Measurements from ENCODE around the gene PCBP1. TPM values are rescaled to one million over a fixed set of nuclear protein-coding genes. Genes with fewer than 3 reads are reported as not detected.

Gene PCBP1
- total and polyA plus RNA-seq, 5 donors from 2014 or later = 131 to 330 (median 185) TPM

- peak overlapping the region; percentile 48 to 79 (median 66) for H3K4me3 Mint-ChIP-seq
- no peaks in the 10 kb centered on the region for H3K27me3 ChIP-seq (ENCODE audit: control insufficient read depth, insufficient read depth, low read length)
- H3K36me3 ChIP-seq (ENCODE audit: control insufficient read depth, insufficient read depth, low read length) = peaks cover 15% of the 10 kb centered on the region
- peaks cover 28 to 50% (median 38%) of the 10 kb centered on the region in 4 donors for H3K4me1 Mint-ChIP-seq
- no peak for DNase-seq
- H3K27ac Mint-ChIP-seq = peak overlapping the region; percentile 91 to 98 (median 97)
- no peaks in the 10 kb centered on the region for H3K9me3 Mint-ChIP-seq
- H3K4me1 ChIP-seq (ENCODE audit: control insufficient read depth, insufficient read depth, low read length, poor library complexity, severe bottlenecking) = peaks cover 31% of the 10 kb centered on the region
- peak overlapping the region; percentile 69 for H3K4me3 ChIP-seq (ENCODE audit: low read depth, low read length)
- no peaks in the 10 kb centered on the region for H3K9me3 ChIP-seq (ENCODE audit: control insufficient read depth in 2 of 2, low read length in 2 of 2)
- H3K36me3 Mint-ChIP-seq = peaks cover 27% of the 10 kb centered on the region
- H3K27me3 Mint-ChIP-seq = peaks cover 4% of the 10 kb centered on the region
- H3K27ac ChIP-seq (ENCODE audit: insufficient read depth, low read length, poor library complexity, severe bottlenecking) = peak overlapping the region; percentile 91
- no peak for ATAC-seq (ENCODE audit: low read depth in 2 of 2)
Observed at GRCh38 chr2:70068119-70068518, 19.2 kb upstream of the PCBP1 start.

GRCh38 chr2:70069049-70069448, 18.2 kb upstream of the PCBP1 start:
- H3K4me1 Mint-ChIP-seq = peaks cover 29 to 52% (median 41%) of the 10 kb centered on the region in 4 donors
- Histone ChIP-seq H3K9me3 (ENCODE audit: control insufficient read depth in 2 of 2, low read length in 2 of 2) (no peaks in the 10 kb centered on the region), H3K27ac (ENCODE audit: insufficient read depth, low read length, poor library complexity, severe bottlenecking) (peak overlapping the region; percentile 91), H3K36me3 (ENCODE audit: control insufficient read depth, insufficient read depth, low read length) (peaks cover 11% of the 10 kb centered on the region), H3K4me1 (ENCODE audit: control insufficient read depth, insufficient read depth, low read length, poor library complexity, severe bottlenecking) (peaks cover 31% of the 10 kb centered on the region), H3K4me3 (ENCODE audit: low read depth, low read length) (peak overlapping the region; percentile 69), H3K27me3 (ENCODE audit: control insufficient read depth, insufficient read depth, low read length) (no peaks in the 10 kb centered on the region)
- H3K27ac Mint-ChIP-seq = peak overlapping the region; percentile 91 to 98 (median 97)
- H3K36me3 Mint-ChIP-seq = peaks cover 24% of the 10 kb centered on the region
- DNase-seq (peak; percentile 67 to 94 (median 72)), ATAC-seq (ENCODE audit: low read depth in 2 of 2) (peak; percentile 92 to 95)
- H3K9me3 Mint-ChIP-seq = no peaks in the 10 kb centered on the region
- H3K4me3 Mint-ChIP-seq = peak overlapping the region; percentile 71 to 83 (median 76)
- peaks cover 4% of the 10 kb centered on the region for H3K27me3 Mint-ChIP-seq

- Mint-ChIP-seq H3K36me3 (peaks cover 18% of the 10 kb centered on the region), H3K27me3 (peaks cover 4% of the 10 kb centered on the region), H3K9me3 (no peaks in the 10 kb centered on the region), H3K27ac (peak overlapping the region; percentile 91 to 99 (median 98)), H3K4me1 (peaks cover 25 to 58% (median 41%) of the 10 kb centered on the region in 4 donors), H3K4me3 (peak overlapping the region; percentile 18 to 91 (median 72))
- peak; percentile 66 to 73 for ATAC-seq (ENCODE audit: low read depth in 2 of 2)
- Histone ChIP-seq H3K4me1 (ENCODE audit: control insufficient read depth, insufficient read depth, low read length, poor library complexity, severe bottlenecking) (peaks cover 31% of the 10 kb centered on the region), H3K36me3 (ENCODE audit: control insufficient read depth, insufficient read depth, low read length) (peaks cover 13% of the 10 kb centered on the region), H3K9me3 (ENCODE audit: control insufficient read depth in 2 of 2, low read length in 2 of 2) (no peaks in the 10 kb centered on the region), H3K27ac (ENCODE audit: insufficient read depth, low read length, poor library complexity, severe bottlenecking) (peak overlapping the region; percentile 91), H3K4me3 (ENCODE audit: low read depth, low read length) (peak overlapping the region; percentile 68), H3K27me3 (ENCODE audit: control insufficient read depth, insufficient read depth, low read length) (no peaks in the 10 kb centered on the region)
- DNase-seq = peak; percentile 53 to 89 (median 80)
Observed at GRCh38 chr2:70070542-70071268, 16.6 kb upstream of the PCBP1 start.

- peak overlapping the region in 1 of 4 donors; percentile 43 for H3K4me3 Mint-ChIP-seq
- H3K9me3 Mint-ChIP-seq = no peaks in the 10 kb centered on the region
- ATAC-seq (ENCODE audit: low read depth in 2 of 2) = no peak
- no peak overlapping the region for H3K4me3 ChIP-seq (ENCODE audit: low read depth, low read length)
- H3K27me3 Mint-ChIP-seq = peaks cover 4% of the 10 kb centered on the region
- H3K4me1 Mint-ChIP-seq = peaks cover 24 to 56% (median 38%) of the 10 kb centered on the region in 4 donors
- DNase-seq = no peak
- H3K27ac Mint-ChIP-seq = peak overlapping the region; percentile 76 to 89 (median 76)
- peaks cover 26% of the 10 kb centered on the region for H3K36me3 Mint-ChIP-seq
- peaks cover 22% of the 10 kb centered on the region for H3K4me1 ChIP-seq (ENCODE audit: control insufficient read depth, insufficient read depth, low read length, poor library complexity, severe bottlenecking)
- H3K27ac ChIP-seq (ENCODE audit: insufficient read depth, low read length, poor library complexity, severe bottlenecking) = no peak overlapping the region
- H3K36me3 ChIP-seq (ENCODE audit: control insufficient read depth, insufficient read depth, low read length) = peaks cover 34% of the 10 kb centered on the region
- no peaks in the 10 kb centered on the region for H3K9me3 ChIP-seq (ENCODE audit: control insufficient read depth in 2 of 2, low read length in 2 of 2)
- no peaks in the 10 kb centered on the region for H3K27me3 ChIP-seq (ENCODE audit: control insufficient read depth, insufficient read depth, low read length)
Observed at GRCh38 chr2:70073493-70073892, 13.8 kb upstream of the PCBP1 start.

GRCh38 chr2:70078384-70078783, 8.9 kb upstream of the PCBP1 start:
- Mint-ChIP-seq H3K4me1 (peaks cover 25 to 63% (median 42%) of the 10 kb centered on the region in 4 donors), H3K4me3 (peak overlapping the region in 2 of 4 donors; percentile 31 to 36)
- no peak for ATAC-seq (ENCODE audit: low read depth in 2 of 2)

GRCh38 chr2:70080610-70081200, 6.6 kb upstream of the PCBP1 start:
- peak overlapping the region in 3 of 4 donors; percentile 15 to 42 (median 39) for H3K4me3 Mint-ChIP-seq
- peaks cover 52% of the 10 kb centered on the region for H3K36me3 Mint-ChIP-seq
- no peaks in the 10 kb centered on the region for H3K27me3 Mint-ChIP-seq
- H3K27ac Mint-ChIP-seq = peak overlapping the region; percentile 52 to 91 (median 77)
- Histone ChIP-seq H3K4me3 (ENCODE audit: low read depth, low read length) (no peak overlapping the region), H3K27ac (ENCODE audit: insufficient read depth, low read length, poor library complexity, severe bottlenecking) (no peak overlapping the region), H3K27me3 (ENCODE audit: control insufficient read depth, insufficient read depth, low read length) (no peaks in the 10 kb centered on the region), H3K4me1 (ENCODE audit: control insufficient read depth, insufficient read depth, low read length, poor library complexity, severe bottlenecking) (peaks cover 51% of the 10 kb centered on the region), H3K36me3 (ENCODE audit: control insufficient read depth, insufficient read depth, low read length) (peaks cover 56% of the 10 kb centered on the region), H3K9me3 (ENCODE audit: control insufficient read depth in 2 of 2, low read length in 2 of 2) (no peaks in the 10 kb centered on the region)
- H3K9me3 Mint-ChIP-seq = no peaks in the 10 kb centered on the region
- H3K4me1 Mint-ChIP-seq = peaks cover 35 to 74% (median 59%) of the 10 kb centered on the region in 4 donors
- DNase-seq (no peak), ATAC-seq (ENCODE audit: low read depth in 2 of 2) (no peak)

More at GRCh38 chr2:70078384-70078783, 8.9 kb upstream of the PCBP1 start:
- Mint-ChIP-seq H3K27me3 (no peaks in the 10 kb centered on the region), H3K9me3 (no peaks in the 10 kb centered on the region), H3K27ac (peak overlapping the region; percentile 4 to 11 (median 6)), H3K36me3 (peaks cover 51% of the 10 kb centered on the region)
- no peaks in the 10 kb centered on the region for H3K9me3 ChIP-seq (ENCODE audit: control insufficient read depth in 2 of 2, low read length in 2 of 2)
- no peaks in the 10 kb centered on the region for H3K27me3 ChIP-seq (ENCODE audit: control insufficient read depth, insufficient read depth, low read length)
- H3K4me3 ChIP-seq (ENCODE audit: low read depth, low read length) = no peak overlapping the region
- H3K36me3 ChIP-seq (ENCODE audit: control insufficient read depth, insufficient read depth, low read length) = peaks cover 54% of the 10 kb centered on the region
- H3K4me1 ChIP-seq (ENCODE audit: control insufficient read depth, insufficient read depth, low read length, poor library complexity, severe bottlenecking) = peaks cover 28% of the 10 kb centered on the region
- DNase-seq = no peak
- H3K27ac ChIP-seq (ENCODE audit: insufficient read depth, low read length, poor library complexity, severe bottlenecking) = no peak overlapping the region

DNA sequence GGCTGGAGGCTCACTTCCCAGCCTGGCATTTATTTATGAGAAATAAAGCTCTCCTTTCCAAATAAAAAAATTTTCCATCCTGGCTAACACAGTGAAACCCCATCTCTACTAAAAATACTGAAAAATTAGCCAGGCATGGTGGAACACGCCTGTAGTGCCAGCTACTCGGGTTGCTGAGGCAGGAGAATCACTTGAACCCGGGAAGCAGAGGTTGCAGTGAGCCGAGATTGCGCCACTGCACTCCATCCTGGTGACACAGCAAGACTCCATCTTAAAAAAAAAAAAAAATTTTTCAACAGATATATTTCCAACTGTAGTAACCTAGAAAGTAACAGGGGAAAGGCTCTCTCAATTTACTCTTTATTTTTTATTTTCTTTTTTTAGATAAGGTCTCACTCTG, 6.1 kb upstream of the PCBP1 start:
- Mint-ChIP-seq H3K27ac (peak overlapping the region in 2 of 3 donors; percentile 69 to 91), H3K9me3 (no peaks in the 10 kb centered on the region), H3K36me3 (peaks cover 47% of the 10 kb centered on the region), H3K27me3 (peaks cover under 1% of the 10 kb centered on the region), H3K4me3 (peak overlapping the region in 2 of 4 donors; percentile 15 to 39), H3K4me1 (peaks cover 38 to 77% (median 61%) of the 10 kb centered on the region in 4 donors)
- Histone ChIP-seq H3K9me3 (ENCODE audit: control insufficient read depth in 2 of 2, low read length in 2 of 2) (no peaks in the 10 kb centered on the region), H3K4me1 (ENCODE audit: control insufficient read depth, insufficient read depth, low read length, poor library complexity, severe bottlenecking) (peaks cover 56% of the 10 kb centered on the region), H3K27me3 (ENCODE audit: control insufficient read depth, insufficient read depth, low read length) (no peaks in the 10 kb centered on the region), H3K27ac (ENCODE audit: insufficient read depth, low read length, poor library complexity, severe bottlenecking) (no peak overlapping the region), H3K36me3 (ENCODE audit: control insufficient read depth, insufficient read depth, low read length) (peaks cover 51% of the 10 kb centered on the region), H3K4me3 (ENCODE audit: low read depth, low read length) (no peak overlapping the region)
- ATAC-seq (ENCODE audit: low read depth in 2 of 2) = no peak
- no peak for DNase-seq

Measured in CD4-positive, CD25-positive, alpha-beta regulatory T cell (primary cell).